Activated CD4-positive, alpha-beta T cell treated with anti-CD3 and anti-CD28 coated beads, Interleukin-2, amount 50 U/mL, for 24 hours (primary cell): Measurements from ENCODE around the gene FAM53B.
"Not testable (repeated sequence)": the region's sequence is repeated elsewhere in the genome, so short reads cannot be mapped to it uniquely, and the experiment has no call there.

Source experiments
- DNase-seq, 2 donors: peaks; one replicate each; pipeline ENCODE4 v3.0.0-alpha.2; 2020; ENCODE audit warnings: low read depth in 1 of 2, low spot score in 1 of 2

Gene FAM53B

DNA sequence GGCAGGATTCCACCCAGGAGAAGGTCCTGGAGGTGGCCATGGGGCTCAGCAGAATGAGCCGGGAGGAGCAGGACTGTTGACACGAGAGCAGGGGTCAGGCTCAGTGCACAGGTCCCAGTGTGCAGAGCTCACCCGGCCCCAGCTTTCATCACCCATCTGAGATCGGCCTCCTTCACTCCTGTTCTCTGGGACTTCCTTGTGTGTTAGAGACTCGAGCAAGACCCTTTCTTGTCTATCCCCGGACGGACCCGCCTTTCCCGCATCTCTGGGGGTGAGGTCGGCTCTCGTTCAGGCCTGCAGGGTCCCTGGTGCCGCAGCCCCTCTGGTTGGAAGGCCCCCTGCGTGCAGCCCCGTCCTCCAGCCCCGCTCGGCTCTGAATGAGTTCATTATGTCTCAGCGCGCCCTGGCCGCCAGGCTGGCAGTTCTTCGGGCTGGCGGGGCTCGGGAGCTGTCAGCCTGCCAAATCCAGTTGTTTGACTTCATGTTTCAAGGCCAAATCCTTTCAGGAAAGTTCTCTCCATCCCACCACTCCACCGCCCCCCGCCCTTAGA, 154.6 kb downstream of the FAM53B start:
- DNase-seq = no peak

DNA sequence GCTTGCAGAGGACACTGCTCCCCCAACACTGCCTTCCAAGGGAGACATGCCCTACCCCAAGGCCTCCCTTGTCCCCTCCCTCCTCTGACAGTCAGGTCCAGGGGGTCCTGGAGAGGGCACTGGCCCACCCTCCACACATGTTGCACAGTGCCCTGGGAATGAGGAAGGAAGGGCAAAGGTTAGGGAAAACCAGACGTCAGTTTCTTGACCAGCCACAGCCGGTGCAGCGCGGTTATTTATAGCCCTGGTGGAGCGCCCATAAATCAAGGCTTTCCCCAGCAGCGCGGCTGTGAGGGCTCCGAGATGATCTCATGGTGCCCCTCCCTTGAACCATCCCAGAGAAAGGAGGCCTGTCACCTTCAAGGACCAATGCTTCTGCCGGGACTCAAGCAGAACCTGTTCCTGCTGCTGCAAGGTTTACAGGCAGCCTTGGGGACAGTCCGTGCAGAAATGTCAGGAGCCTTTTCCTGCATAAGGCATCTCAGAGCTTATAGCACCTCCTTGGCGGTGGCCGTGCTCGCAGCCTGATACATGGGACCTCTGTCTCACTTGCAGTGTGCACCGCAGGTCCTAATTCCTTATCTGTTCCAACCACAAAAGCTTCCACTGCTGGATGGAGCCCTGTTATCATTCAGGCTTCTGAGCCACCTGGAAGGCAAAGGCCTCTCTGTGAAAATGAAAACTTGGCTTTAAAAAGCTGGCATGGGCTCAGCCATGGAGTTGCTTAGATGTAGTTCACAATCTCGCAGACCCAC, 155.3 kb downstream of the FAM53B start:
- DNase-seq = no peak

DNA sequence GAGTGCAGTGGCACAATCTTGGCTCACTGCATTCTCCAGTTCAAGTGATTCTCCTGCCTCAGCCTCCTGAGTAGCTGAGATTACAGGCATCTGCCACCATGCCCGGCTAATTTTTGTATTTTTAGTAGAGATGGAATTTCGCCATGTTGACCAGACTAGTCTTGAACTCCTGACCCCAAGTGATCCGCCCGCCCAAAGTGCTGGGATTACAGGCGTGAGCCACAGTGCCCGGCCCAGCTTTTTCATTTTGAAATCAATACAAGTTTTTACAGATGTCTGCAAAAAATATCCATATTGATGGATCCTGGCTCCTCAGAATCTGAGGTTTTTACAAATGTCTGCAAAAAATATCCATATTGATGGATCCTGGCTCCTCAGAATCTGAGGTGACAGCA, 155.8 kb downstream of the FAM53B start:
- DNase-seq = not testable (repeated sequence)

DNA sequence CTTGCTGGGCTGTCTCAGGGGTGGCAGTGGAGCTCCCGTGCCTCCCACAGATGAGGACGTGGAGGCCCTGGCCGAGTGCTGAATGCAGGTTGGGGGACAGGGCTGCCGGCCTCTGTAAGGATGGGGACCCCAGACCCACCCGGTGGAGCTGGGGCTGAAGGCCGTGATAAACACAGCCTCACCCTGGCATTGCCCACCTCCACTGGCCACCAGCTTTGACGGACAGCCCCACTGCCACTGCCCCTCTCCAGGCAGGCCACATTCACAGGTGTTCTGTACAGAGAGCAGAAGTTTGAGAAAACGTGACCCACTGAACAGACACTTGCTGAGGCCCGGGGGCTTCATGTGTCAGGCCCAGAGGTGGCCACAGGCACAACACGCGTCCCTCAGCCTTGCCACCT, 156.4 kb downstream of the FAM53B start:
- no peak for DNase-seq

DNA sequence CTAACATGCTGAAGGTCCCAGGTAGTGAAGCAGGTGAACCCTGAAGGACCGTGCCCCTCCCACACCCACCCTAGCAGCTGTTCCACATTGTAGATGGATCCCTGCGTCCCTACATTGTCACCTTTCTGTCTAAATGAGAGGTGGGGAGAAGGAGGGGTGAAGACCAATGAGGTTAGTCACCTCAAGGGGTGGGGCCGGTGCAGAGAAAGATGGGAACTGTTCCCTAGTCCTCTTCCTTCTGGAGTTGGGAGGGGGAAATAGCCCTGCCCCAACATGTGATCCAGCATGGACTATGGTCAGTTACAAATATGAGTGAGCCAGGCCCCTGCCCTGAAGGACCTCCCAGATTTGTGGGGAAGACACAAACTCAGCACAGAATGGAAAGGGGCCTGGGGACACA, 158.0 kb downstream of the FAM53B start:
- DNase-seq = no peak

DNA sequence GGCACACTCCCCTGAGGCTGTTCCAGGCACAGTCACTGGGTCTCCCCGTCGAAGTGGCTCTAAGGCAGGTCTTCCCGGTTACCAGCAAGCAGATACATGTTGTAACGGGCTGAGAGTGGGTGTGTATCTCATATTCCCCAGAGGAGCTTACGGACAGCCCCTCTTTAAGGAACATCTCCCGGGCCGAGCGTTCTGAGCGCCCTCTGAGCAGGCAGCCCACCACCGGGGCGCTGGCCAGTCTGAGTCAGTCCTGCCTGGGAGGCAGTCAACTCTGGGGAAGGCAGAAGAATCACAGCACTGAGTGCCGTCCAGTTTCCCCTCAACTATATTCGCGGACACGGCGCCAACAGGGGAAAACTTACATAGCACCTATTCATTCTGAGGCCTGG, 165.2 kb downstream of the FAM53B start:
- no peak for DNase-seq

DNA sequence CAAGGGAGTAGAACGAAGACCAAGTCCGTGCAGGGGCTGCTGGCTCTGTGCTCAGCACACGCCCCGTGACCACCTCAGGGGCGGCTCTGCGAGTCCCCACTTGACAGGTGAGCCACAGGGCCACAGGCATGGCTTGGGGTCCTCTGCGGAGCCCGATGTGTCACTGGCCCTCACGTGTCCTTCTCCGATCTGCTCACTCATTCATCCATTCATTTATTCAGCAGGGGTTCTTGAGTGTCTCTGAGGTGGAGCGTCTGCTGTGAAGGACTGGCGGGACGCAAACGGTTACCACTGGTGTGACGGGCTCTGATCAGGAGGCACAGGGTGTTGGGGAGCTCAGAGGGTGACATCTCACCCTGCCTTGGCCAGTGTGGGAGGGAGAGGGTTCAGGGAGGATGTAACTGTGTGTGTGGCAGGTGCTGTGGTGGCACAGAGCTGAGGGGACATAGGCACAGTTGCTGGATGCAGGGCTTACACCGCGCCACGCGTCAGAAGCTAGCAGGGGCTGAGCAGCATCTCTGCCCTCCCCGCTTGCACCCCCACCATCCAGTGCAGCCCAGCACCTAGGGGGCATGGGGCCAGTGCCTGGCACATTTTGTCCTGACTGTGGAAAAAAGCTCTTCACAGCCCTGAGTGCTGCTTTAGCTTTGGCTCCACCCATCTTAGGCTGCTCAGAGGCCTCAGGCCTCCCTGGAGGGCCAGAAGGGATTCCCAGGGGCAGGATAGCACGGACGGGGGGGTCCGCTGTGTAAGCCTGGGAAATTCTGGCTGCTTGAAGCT, 165.8 kb downstream of the FAM53B start:
- no peak for DNase-seq

DNA sequence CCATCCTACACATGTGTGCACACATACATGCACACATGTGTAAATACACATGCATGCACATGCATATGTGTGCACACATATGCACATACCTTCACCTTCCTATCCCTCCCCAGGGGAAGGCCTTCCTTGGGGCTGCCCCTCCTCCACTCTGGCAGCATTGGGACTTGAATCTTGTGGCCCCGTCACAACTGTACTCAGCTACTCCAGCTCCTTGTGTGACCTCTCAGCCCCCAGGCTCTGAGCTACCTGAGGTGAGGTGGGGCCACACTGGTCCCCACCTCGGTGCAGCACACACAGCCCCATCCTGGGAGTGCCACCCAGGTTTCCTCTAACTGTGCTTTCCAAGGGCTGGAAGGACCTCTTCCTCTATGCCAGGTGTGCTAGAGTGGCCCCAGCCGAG, 166.5 kb downstream of the FAM53B start:
- no peak for DNase-seq

DNA sequence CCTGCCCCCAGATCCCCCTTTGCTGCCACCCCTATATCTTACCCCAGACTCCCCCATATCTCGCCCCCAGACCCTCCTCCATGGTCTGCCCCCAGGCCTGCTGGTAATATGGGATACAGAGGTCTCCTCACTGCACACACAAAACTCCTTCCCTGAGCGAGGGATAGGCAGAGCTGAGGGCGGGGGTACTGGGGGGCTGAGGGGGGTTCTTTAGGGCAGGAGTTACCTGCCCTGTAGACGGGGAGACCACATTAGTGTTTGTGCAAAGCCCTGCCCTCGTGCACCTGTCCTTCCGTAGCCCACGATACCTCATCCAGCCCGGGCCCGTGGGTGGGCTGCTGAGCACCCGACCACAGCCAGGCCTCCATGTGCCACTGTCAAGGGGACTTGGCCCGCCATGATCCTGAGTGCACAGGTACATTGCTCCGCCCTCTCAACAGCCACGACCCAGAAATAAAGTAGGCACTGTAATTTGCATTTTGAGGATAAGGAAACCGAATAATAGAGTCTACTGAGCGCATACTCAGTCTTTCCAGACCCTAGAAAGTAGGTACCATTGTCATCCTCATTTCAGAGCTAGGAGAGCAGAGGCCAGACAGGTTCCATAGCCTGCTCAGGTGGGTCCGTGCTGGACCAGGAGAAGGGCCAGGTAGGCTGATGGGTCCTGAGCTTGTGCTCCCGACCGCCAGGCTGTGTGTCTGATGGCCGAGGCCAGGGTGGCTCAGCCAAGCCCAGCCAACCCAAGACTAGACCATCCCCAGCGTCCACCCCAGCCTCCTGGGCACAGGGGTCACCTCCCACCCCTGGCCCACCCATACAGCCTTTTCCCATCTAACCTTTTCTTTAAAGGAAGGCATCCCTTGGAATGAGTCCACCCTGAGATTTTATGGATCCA, 167.4 kb downstream of the FAM53B start:
- no peak for DNase-seq

DNA sequence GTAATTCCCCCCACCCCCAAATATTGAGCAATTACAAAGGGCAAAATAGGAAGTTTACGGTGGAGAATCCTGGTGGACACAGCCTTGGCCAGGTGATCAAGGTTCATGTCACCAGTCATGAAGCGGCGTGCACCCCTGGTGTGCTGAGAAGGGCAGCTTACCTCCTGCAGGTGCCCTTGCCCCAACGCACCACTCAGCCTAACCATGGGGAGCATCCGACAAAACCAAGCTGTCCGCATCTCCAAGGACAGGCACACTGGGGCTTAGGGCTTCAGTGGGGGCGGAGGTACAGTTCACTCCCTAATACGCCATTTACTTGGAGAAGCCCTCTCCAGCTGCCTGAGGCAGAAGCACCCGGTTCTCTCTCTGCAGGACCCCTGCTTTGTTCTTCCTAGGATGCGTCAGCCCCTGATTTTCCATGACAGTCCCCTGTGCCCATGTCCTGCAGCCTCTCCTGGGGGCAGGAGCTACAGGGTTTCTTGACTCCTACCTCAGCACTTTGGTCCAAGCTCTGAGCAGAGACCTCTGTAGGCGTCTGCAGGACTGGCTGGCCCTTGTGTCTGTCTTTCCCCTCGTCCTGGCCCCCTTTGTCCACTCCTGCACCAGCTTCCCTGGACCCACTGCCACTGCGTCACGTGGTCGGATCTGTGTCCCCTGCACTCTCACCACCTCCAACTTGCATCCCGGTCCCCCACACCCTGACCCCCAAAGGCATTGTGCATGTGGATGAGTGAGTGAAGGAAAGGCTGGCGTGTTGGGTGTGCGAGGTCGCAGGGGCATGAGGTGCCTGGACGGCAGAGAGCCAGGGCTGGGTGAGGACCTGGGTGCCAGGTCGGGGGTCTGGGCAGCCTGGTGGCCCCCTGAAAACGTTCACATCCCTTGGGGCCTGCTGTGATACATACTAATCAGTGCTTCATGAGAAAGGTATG, 168.8 kb downstream of the FAM53B start:
- DNase-seq = no peak

DNA sequence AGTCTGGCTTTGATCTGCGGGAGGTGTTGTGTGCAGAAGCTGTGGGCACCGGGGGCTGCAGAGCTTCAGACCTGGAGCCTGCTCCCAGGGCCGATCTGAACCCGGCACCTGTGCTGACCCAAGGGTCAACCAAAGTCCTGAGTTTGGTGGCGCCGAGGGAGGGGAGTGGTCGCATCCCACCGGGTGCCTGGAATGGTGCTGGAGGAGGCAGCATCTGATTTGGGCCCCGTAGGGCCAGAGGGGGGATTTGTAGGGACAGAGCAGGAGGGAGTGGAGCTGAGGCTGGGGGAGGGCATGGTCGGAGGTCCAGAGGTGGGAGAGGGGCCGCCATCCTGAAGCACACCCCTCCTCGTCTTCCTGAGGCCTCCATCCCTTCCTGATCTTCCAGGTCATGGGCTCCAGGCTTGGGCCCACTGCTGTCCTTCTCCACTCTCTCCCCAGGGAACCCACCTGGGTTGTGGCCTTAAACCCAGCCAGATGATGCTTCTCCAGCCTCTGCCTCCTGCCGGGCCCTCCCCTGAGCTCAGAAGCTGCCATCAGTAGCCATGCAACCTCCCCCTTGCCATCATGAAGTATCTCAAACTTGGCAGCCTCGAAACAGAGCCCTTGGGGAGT, 169.6 kb downstream of the FAM53B start:
- no peak for DNase-seq

DNA sequence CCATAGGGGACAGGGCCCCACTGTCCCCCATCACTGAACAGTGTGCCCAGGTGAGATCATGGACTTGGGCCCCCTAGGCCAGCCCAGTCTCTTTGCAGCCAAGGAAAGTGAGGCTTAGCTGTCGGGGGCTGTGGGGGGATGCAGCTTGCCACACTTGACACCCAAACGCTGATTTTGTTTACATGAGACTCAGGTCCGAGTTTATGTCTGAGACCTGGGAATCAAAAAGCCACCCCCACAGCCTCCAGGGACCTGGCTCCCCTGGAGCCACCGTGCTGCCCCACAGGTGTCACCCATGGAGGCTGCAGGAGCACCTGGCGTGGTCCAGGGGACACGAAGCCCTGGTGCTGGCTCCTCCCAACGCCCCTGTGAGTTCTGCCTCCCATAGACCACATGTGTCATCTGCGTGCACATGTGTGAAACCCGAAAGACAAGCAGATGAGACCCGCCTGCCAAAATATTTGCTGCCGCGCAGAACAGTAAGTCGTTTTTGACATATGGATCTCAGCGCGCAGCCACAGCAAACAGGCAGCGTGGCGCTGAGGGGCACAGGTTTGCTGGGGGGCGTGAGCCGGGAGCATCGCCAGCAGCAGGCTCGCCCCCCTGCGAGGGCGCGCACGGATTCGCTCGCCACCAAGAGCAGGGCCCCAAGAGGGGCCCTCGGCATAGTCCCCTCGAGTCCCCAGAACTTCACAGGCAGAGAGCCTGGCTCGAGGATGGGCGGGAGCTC, 170.3 kb downstream of the FAM53B start:
- DNase-seq = no peak

DNA sequence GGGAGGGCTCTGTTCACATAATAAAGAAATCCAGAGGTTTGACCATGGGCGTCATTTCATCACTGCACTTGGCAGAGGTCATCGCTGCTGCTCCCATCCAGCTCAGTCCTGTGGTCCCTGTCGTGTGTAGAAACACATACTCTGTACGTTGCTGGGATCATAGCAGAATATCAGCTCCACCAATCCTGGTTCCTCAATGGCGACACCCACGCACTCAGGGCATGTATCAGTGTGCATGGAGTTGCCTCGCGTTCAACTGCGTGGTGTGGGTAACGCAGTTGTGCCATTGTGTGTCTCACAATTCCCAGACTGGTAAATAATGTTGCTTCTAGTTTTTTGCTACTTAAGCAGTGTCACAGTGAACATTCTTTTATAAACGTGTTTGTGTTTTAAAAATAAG, 171.4 kb downstream of the FAM53B start:
- no peak for DNase-seq

DNA sequence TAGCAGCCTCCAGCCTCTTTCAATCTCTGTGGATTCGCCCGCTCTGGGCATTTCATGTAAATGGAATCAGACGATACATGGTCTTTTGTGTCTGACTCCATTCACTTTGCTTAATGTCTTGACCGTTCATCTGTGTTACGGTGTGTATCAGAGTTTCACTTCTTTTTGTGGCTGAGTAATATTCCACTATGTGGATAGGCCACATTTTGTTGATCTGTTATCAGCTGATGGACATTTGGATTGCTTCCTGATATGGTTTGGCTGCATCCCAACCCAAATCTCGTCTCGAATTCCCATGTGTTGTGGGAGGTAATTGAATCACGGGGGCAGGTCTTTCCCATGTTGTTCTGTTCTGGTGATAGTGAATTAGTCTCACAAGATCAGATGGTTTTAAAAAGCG, 173.5 kb downstream of the FAM53B start:
- no peak for DNase-seq

DNA sequence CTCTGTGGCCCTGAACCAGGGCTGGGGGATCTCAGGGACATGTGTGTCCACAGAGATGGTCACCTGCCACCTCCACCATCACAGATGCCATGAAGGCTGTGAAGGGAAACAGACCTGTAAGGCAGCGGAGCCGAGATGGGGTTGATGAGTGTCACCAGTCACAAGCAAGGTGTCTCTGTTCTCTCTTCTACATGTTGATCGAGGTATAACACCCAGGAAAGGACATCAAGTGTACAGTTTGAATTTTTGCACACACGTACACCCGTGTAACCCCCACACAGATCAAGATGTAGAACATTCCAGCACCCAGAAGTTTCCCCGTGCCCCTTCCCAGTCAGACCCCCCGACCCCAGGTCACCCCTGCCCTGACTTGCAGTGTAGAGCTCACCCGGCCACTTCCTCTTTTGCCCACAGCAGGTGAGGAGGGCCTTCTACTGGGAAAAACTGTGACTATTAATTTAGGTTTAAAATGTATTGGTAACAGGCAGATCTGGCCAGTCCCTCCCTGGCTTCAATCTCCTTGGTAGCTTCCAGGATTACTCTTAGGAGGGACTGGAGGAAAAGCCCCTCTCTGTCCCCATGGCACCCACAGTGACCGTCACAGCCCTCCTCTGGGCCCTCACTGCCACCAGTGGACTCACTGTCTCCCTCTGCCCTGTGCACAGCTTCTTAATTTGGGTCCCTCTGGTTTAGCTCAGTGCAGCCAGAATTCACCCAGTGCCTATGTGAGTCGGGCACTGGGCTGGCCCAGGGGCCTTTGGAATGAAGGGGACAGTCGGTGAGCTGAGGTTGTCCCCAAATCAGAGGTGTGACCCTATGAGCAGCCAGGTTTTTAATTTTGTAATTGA, 174.3 kb downstream of the FAM53B start:
- DNase-seq = no peak
